ENCODE data around the gene DHX15. TPM values are rescaled to one million over a fixed set of nuclear protein-coding genes. Genes with fewer than 3 reads are reported as not detected.
A peak's percentile ranks its signal among the peaks of the same experiment; 100 is the strongest.

The DHX15 gene
- total RNA-seq, 1 donor from 2014 or later: 181 TPM

DNA sequence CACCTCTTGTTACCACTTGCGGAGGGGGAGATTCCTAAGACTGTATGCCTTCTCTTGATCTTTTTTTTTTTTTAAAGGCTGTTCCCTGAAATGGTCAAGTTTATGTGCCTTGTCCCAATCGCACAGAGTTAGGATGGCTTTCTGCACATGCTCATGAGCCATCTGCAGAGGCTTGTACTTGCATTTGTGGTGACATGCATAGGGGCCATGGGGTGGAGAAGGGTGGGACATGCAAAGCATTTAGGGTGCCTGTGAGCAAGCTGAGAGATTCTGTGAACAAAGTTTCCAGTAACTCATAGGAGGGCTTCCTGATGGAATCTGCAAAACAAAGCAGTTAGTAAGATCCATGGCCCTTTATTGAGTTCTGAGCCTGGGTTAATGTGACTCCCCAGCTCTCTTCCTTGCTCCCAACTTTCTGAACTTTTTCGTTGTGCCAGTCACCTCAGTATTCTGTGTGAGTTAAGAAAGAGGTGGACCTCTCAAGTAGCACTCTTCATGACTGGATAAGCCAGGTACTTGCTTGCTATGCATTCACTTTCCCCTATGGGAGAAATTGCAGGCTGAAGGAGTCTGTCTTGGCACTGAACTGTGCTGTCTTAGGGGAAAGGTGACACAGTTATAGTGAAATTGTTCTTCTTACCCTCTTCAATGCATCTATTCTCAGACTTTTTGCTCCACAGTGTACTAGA lies 37.9 kb upstream of the DHX15 start:
- DNase-seq (ENCODE audit: low read depth) (no peak), FAIRE-seq (no peak)
- TF ChIP-seq, protein P1, sequence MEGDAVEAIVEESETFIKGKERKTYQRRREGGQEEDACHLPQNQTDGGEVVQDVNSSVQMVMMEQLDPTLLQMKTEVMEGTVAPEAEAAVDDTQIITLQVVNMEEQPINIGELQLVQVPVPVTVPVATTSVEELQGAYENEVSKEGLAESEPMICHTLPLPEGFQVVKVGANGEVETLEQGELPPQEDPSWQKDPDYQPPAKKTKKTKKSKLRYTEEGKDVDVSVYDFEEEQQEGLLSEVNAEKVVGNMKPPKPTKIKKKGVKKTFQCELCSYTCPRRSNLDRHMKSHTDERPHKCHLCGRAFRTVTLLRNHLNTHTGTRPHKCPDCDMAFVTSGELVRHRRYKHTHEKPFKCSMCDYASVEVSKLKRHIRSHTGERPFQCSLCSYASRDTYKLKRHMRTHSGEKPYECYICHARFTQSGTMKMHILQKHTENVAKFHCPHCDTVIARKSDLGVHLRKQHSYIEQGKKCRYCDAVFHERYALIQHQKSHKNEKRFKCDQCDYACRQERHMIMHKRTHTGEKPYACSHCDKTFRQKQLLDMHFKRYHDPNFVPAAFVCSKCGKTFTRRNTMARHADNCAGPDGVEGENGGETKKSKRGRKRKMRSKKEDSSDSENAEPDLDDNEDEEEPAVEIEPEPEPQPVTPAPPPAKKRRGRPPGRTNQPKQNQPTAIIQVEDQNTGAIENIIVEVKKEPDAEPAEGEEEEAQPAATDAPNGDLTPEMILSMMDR (IDR thresholded peaks at IDR 0.05; ENCODE audit: insufficient read depth, low read length, severe bottlenecking): no peak
- H3K27me3 ChIP-seq (ENCODE audit: control insufficient read depth, insufficient read depth, low read length): no peaks in the 10 kb centered on the region
- no peak overlapping the region for H3K4me3 ChIP-seq (ENCODE audit: low read depth, low read length)
- no peaks in the 10 kb centered on the region for H3K36me3 ChIP-seq (ENCODE audit: control insufficient read depth, insufficient read depth, low read length)

DNA sequence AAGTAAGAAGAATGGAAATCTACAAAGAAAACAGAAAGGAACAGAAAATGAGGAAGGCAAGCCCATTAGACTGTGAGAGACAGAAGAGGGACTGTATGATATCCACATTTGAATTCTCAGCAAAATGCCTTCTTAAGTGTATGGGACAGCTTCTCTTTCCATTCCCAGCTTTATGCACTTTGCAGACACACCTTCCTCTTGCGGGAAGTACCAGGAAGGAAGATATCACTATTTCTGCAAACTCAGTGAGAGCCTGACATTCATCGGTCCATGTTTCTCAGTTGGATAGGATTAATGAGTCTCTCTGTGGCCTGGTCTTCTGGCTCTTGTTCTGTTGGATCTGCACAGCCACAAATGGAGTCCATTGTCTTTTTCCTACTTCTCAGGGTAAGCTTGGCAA lies 31.6 kb upstream of the DHX15 start:
- TF ChIP-seq, protein P1 (IDR thresholded peaks at IDR 0.05; ENCODE audit: insufficient read depth, low read length, severe bottlenecking): no peak
- no peak for DNase-seq (ENCODE audit: low read depth)
- Histone ChIP-seq H3K36me3 (ENCODE audit: control insufficient read depth, insufficient read depth, low read length) (no peaks in the 10 kb centered on the region), H3K4me3 (ENCODE audit: low read depth, low read length) (no peak overlapping the region), H3K27me3 (ENCODE audit: control insufficient read depth, insufficient read depth, low read length) (no peaks in the 10 kb centered on the region)
- FAIRE-seq: peak; percentile 23

DNA sequence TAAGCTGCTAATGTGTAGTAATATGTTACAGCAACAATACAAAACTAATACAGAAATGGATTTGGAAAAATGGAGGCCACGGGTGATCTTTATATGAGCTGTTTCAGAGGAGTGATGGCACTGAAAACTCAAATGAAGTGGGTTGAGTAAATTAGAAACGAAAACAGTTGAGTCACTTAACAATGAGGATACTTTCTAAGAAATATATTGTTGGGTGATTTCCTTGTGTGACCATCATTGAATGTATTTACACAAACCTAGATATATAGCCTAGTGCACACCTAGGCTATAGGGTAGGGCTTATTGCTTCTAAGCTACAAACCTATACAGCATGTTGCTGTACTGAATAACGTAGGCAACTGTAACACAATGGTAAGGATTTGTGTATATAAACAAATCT lies 30.5 kb upstream of the DHX15 start:
- H3K36me3 ChIP-seq (ENCODE audit: control insufficient read depth, insufficient read depth, low read length): no peaks in the 10 kb centered on the region
- H3K4me3 ChIP-seq (ENCODE audit: low read depth, low read length): no peak overlapping the region
- no peaks in the 10 kb centered on the region for H3K27me3 ChIP-seq (ENCODE audit: control insufficient read depth, insufficient read depth, low read length)
- DNase-seq (ENCODE audit: low read depth): no peak
- no peak for FAIRE-seq
- TF ChIP-seq, protein P1 (IDR thresholded peaks at IDR 0.05; ENCODE audit: insufficient read depth, low read length, severe bottlenecking): no peak

DNA sequence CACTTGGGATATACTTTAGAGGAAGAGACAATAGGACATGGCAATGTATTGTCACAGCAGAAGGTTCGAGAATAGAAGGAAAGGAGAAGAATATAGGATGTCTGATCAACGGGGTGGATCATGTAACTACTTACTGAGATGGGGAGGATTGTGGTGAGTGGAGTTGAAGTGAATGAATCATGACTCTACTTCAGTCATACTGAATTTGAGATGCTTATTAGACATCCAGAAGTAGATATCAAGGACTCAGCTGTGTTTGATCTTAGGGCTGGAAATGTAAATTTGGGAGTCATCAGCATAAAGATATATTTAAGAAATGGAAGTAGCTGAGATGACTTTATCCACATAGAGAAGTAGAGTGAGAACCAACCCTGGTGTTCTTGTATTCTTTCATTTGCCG lies 29.1 kb upstream of the DHX15 start:
- no peak for FAIRE-seq
- H3K27me3 ChIP-seq (ENCODE audit: control insufficient read depth, insufficient read depth, low read length): no peaks in the 10 kb centered on the region
- TF ChIP-seq, protein P1 (IDR thresholded peaks at IDR 0.05; ENCODE audit: insufficient read depth, low read length, severe bottlenecking): no peak
- DNase-seq (ENCODE audit: low read depth): no peak
- H3K36me3 ChIP-seq (ENCODE audit: control insufficient read depth, insufficient read depth, low read length): no peaks in the 10 kb centered on the region
- H3K4me3 ChIP-seq (ENCODE audit: low read depth, low read length): no peak overlapping the region

DNA sequence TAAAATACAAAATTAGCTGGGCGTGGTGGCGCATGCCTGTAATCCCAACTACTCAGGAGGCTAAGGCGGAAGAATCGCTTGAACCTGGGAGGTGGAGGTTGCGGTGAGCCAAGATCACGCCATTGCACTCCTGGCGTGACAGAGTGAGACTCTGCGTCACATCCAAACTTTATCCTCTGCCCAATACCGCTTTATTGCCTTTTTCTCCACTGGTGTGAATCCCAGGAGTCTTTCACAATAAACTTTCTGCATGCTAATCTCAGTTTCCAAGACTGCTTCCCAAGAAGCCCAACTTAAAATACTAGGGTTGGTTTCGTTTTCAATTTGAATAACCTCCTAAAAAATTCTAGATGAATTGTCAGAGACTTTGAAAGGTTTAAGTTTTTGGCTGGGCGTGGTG lies 27.2 kb upstream of the DHX15 start:
- DNase-seq (ENCODE audit: low read depth): no peak
- FAIRE-seq: no peak

More for the DNA sequence above, 27.2 kb upstream of the DHX15 start:
- no peaks in the 10 kb centered on the region for H3K27me3 ChIP-seq (ENCODE audit: control insufficient read depth, insufficient read depth, low read length)
- TF ChIP-seq, protein P1 (IDR thresholded peaks at IDR 0.05; ENCODE audit: insufficient read depth, low read length, severe bottlenecking): no peak
- H3K4me3 ChIP-seq (ENCODE audit: low read depth, low read length): no peak overlapping the region
- no peaks in the 10 kb centered on the region for H3K36me3 ChIP-seq (ENCODE audit: control insufficient read depth, insufficient read depth, low read length)
